Tibial nerve (tissue), 4 donors: ENCODE data around the gene COL4A2. TPM values are rescaled to one million over a fixed set of nuclear protein-coding genes. Genes with fewer than 3 reads are reported as not detected.

Experiments used
- DNase-seq, 2 donors: peaks; one replicate each; pipeline ENCODE4 v3.0.0-alpha.2; 2019; ENCODE audit warnings: low spot score in 2 of 2
- H3K27ac ChIP-seq, 4 donors: fragments of 200-600 bp; sonication (generic) in 3 of 4; one replicate each; pipeline ENCODE4 v1.5.1; 2017 to 2019; ENCODE audit warnings: mild to moderate bottlenecking in 1 of 4
- H3K27me3 ChIP-seq, 2 donors: fragments of 200-600 bp; sonication (generic) in 1 of 2; one replicate each; pipeline versions ENCODE4 v1.5.1 to v1.6.0; 2017 to 2019
- H3K36me3 ChIP-seq, 3 donors: fragments of 200-600 bp; sonication (generic); one replicate each; pipeline ENCODE4 v1.5.1; 2018 to 2019
- H3K4me1 ChIP-seq, 4 donors: fragments of 200-600 bp; sonication (generic) in 3 of 4; one replicate each; pipeline ENCODE4 v1.5.1; 2017 to 2019
- H3K4me3 ChIP-seq, 4 donors: fragments of 200-600 bp; sonication (generic) in 3 of 4; one replicate each; pipeline ENCODE4 v1.5.1; 2017 to 2019; ENCODE audit warnings: mild to moderate bottlenecking in 1 of 4, moderate library complexity in 1 of 4
- H3K9me3 ChIP-seq, 4 donors: fragments of 200-600 bp; sonication (generic) in 3 of 4; one replicate each; pipeline ENCODE4 v1.5.1; 2017 to 2019
- EP300 ChIP-seq, 2 donors: sonication (generic); formaldehyde crosslinking; IDR thresholded peaks; one replicate each; pipeline ENCODE4 v1.6.1; 2017; ENCODE audit warnings: antibody characterized with exemption in 2 of 2, mild to moderate bottlenecking in 1 of 2
- POLR2A ChIP-seq, 2 donors: fragments of 450-650 bp; IDR thresholded peaks; one replicate each; pipeline ENCODE4 v1.6.1; 2017; ENCODE audit warnings: antibody characterized with exemption in 2 of 2, mild to moderate bottlenecking in 2 of 2, moderate library complexity in 2 of 2
- WGBS, 2 donors: methylation state at CpG; one replicate each; pipeline ENCODE4 v1.1.5; 2018; 5-methylcytosine and 5-hydroxymethylcytosine counted together
- total RNA-seq, 4 donors: library from RNA; depleted of rRNA; stranded (reverse); fragments of >200 nt; gene quantifications; one replicate each; pipeline ENCODE4 v1.1.0, GENCODE V29; 2016
- TF ChIP-seq, protein P1 (sequence below), 5 experiments: fragments of 200-600 bp in 3 of 5; fragments of 450-650 bp in 2 of 5; sonication (generic) in 3 of 5; IDR thresholded peaks; one replicate each; pipeline ENCODE4 v1.5.1; 2016 to 2019; ENCODE audit warnings: antibody characterized with exemption in 5 of 5, mild to moderate bottlenecking in 3 of 5, moderate library complexity in 2 of 5

Gene COL4A2
- total RNA-seq, 4 donors from 2014 or later = 576 to 821 (median 658) TPM

DNA sequence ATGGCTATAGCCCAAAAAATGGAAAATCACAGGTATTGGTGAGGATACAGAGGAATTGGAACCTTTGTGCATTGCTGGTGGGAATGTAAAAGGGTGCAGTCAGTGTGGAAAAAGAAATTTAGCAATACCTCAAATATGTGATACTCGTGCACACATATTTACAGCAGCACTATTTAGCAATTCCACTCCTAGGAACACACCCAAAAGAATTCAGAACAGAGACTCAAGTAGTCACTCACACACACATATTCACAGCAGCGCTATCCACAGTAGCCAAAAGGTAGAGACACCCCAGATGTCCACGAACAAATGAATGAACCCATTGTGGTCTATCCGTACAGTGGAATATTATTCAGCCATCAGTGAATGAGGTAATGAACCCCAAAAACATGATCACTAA is 114.0 kb downstream of the COL4A2 start:
- no peak for DNase-seq
- no peak overlapping the region for H3K27ac ChIP-seq
- 63 to 73% methylated on average over 4 of the region's 4 CpGs for WGBS, 2 donors

GRCh38 chr13:110421696-110422385 is 114.8 kb downstream of the COL4A2 start:
- Histone ChIP-seq H3K36me3 (peaks cover 0 to 18% (median 0%) of the 10 kb centered on the region in 3 donors), H3K4me1 (peaks cover 0 to 57% (median 2%) of the 10 kb centered on the region in 4 donors), H3K9me3 (no peaks in the 10 kb centered on the region), H3K27me3 (no peaks in the 10 kb centered on the region), H3K4me3 (no peak overlapping the region), H3K27ac (peak overlapping the region in 1 of 4 donors; percentile 50)
- TF ChIP-seq POLR2A (IDR thresholded peaks at IDR 0.05) = no peak
- TF ChIP-seq, protein P1, sequence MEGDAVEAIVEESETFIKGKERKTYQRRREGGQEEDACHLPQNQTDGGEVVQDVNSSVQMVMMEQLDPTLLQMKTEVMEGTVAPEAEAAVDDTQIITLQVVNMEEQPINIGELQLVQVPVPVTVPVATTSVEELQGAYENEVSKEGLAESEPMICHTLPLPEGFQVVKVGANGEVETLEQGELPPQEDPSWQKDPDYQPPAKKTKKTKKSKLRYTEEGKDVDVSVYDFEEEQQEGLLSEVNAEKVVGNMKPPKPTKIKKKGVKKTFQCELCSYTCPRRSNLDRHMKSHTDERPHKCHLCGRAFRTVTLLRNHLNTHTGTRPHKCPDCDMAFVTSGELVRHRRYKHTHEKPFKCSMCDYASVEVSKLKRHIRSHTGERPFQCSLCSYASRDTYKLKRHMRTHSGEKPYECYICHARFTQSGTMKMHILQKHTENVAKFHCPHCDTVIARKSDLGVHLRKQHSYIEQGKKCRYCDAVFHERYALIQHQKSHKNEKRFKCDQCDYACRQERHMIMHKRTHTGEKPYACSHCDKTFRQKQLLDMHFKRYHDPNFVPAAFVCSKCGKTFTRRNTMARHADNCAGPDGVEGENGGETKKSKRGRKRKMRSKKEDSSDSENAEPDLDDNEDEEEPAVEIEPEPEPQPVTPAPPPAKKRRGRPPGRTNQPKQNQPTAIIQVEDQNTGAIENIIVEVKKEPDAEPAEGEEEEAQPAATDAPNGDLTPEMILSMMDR (IDR thresholded peaks at IDR 0.05) = no peak
- no peak for TF ChIP-seq EP300 (IDR thresholded peaks at IDR 0.05)
- no peak for DNase-seq
- 80 to 85% methylated on average over 11 of the region's 11 CpGs for WGBS, 2 donors

More for the DNA sequence above, 114.0 kb downstream of the COL4A2 start:
- no peak for TF ChIP-seq EP300 (IDR thresholded peaks at IDR 0.05)
- TF ChIP-seq, protein P1 (IDR thresholded peaks at IDR 0.05) = no peak
- TF ChIP-seq POLR2A (IDR thresholded peaks at IDR 0.05) = no peak
- no peaks in the 10 kb centered on the region for H3K27me3 ChIP-seq
- H3K36me3 ChIP-seq = peaks cover 0 to 19% (median 0%) of the 10 kb centered on the region in 3 donors
- H3K9me3 ChIP-seq = no peaks in the 10 kb centered on the region
- H3K4me1 ChIP-seq = peaks cover 0 to 58% (median 3%) of the 10 kb centered on the region in 4 donors
- H3K4me3 ChIP-seq = no peak overlapping the region

GRCh38 chr13:110422913-110423688 is 116.0 kb downstream of the COL4A2 start:
- WGBS, 2 donors = 60 to 61% methylated on average over 12 of the region's 12 CpGs
- Histone ChIP-seq H3K9me3 (no peaks in the 10 kb centered on the region), H3K27ac (peak overlapping the region in 2 of 4 donors; percentile 22 to 50), H3K4me1 (peaks cover 0 to 44% (median 0%) of the 10 kb centered on the region in 4 donors), H3K27me3 (no peaks in the 10 kb centered on the region), H3K4me3 (no peak overlapping the region), H3K36me3 (peaks cover 0 to 20% (median 0%) of the 10 kb centered on the region in 3 donors)
- DNase-seq = no peak
- TF ChIP-seq, protein P1 (IDR thresholded peaks at IDR 0.05) = no peak
- TF ChIP-seq POLR2A (IDR thresholded peaks at IDR 0.05) (no peak), EP300 (IDR thresholded peaks at IDR 0.05) (no peak)

GRCh38 chr13:110423689-110424302 is 116.7 kb downstream of the COL4A2 start:
- no peaks in the 10 kb centered on the region for H3K9me3 ChIP-seq
- no peaks in the 10 kb centered on the region for H3K27me3 ChIP-seq
- peaks cover 0 to 27% (median 0%) of the 10 kb centered on the region in 3 donors for H3K36me3 ChIP-seq
- 84 to 88% methylated on average over 11 of the region's 11 CpGs for WGBS, 2 donors
- TF ChIP-seq POLR2A (IDR thresholded peaks at IDR 0.05) (no peak), EP300 (IDR thresholded peaks at IDR 0.05) (no peak)
- TF ChIP-seq, protein P1 (IDR thresholded peaks at IDR 0.05) = no peak
- no peak overlapping the region for H3K27ac ChIP-seq
- no peak overlapping the region for H3K4me3 ChIP-seq
- peaks cover 0 to 38% (median 0%) of the 10 kb centered on the region in 4 donors for H3K4me1 ChIP-seq
- no peak for DNase-seq
